HepG2 (cell line): ENCODE results near the gene SHC3. TPM values are rescaled to one million over a fixed set of nuclear protein-coding genes. Genes with fewer than 3 reads are reported as not detected.

Source experiments
- ATAC-seq: fragments of 200-7000 bp; cut with Tn5 transposase; 3 replicates; pipeline ENCODE4 v1.9.1; 2020; ENCODE audit warnings: mild to moderate bottlenecking, moderate library complexity
- BruUV-seq: library from RNA; stranded (reverse); fragments of 400-500 nt; replicated peaks from 2 replicates; lab custom pipeline; 2021; lab: Mats Ljungman, UMichigan
- CTCF ChIA-PET: fragments of 300-600 bp; formaldehyde crosslinking; extraction: SDS; loops from one replicate; lab custom pipeline; 2021; ENCODE audit warnings: low total read pairs, inconsistent platforms, low intra/inter-chr PET ratio; lab: Yijun Ruan, JAX
- POLR2A ChIA-PET: fragments of 350-600 bp; sonication (Branson Sonifier 250); formaldehyde crosslinking; loops from one replicate; lab custom pipeline; 2020; ENCODE audit warnings: antibody characterized with exemption, inconsistent platforms; lab: Yijun Ruan, JAX
- DNase-seq: peaks from one replicate; pipeline ENCODE4 v3.0.0-alpha.2; 2015; ENCODE audit warnings: low spot score
- FAIRE-seq: peaks from 3 replicates; lab custom pipeline; 2011; peaks lifted over from hg19 to GRCh38; lab: Jason Lieb, UNC
- H2AFZ ChIP-seq: one replicate; pipeline ENCODE4 v1.6.1; 2011; ENCODE audit warnings: low read length, inconsistent platforms
- H3K27ac ChIP-seq: fragments of 300-600 bp; 3 replicates; pipeline ENCODE4 v1.8.0; 2011; ENCODE audit warnings: mixed run types, mild to moderate bottlenecking, mixed read lengths, low read length, inconsistent platforms; ENCODE audit not compliant: insufficient read depth; ENCODE audit errors: extremely low read length
- H3K27me3 ChIP-seq, 2 experiments: fragments of 200-600 bp in 1 of 2; 2 replicates in 1 of 2; 3 replicates in 1 of 2; pipeline versions ENCODE4 v1.6.0 to v1.8.0; 2011; ENCODE audit warnings: low read length in 2 of 2, mild to moderate bottlenecking in 2 of 2, moderate library complexity in 2 of 2, inconsistent platforms in 1 of 2; ENCODE audit not compliant: insufficient read depth in 2 of 2, control insufficient read depth in 1 of 2
- H3K36me3 ChIP-seq, 2 experiments: fragments of 200-600 bp in 1 of 2; replicated peaks in 1 of 2; 2 replicates in 1 of 2; 3 replicates in 1 of 2; pipeline versions ENCODE4 v1.5.1 to v1.8.0; 2011; ENCODE audit warnings: low read length in 2 of 2, inconsistent platforms in 1 of 2; ENCODE audit not compliant: insufficient read depth in 2 of 2, control insufficient read depth in 1 of 2
- H3K4me1 ChIP-seq: 2 replicates; pipeline ENCODE4 v1.5.1; 2012; ENCODE audit warnings: low read length, inconsistent platforms; ENCODE audit not compliant: insufficient read depth
- H3K4me2 ChIP-seq: 2 replicates; pipeline ENCODE4 v1.6.0; 2011; ENCODE audit warnings: low read depth, low read length, inconsistent platforms
- H3K4me3 ChIP-seq, 3 experiments: fragments of 200-600 bp in 1 of 3; sonication (generic), shearing (Covaris generic) in 1 of 3; replicated peaks in 1 of 3; 2 replicates each; pipeline ENCODE4 v1.5.1; 2011 to 2016; ENCODE audit warnings: low read length in 3 of 3, inconsistent platforms in 2 of 3, low read depth in 2 of 3, mild to moderate bottlenecking in 2 of 3, control low read depth in 1 of 3, mixed read lengths in 1 of 3; ENCODE audit not compliant: insufficient read depth in 1 of 3
- H3K79me2 ChIP-seq: one replicate; pipeline ENCODE4 v1.6.1; 2011; ENCODE audit warnings: low read length, inconsistent platforms; ENCODE audit not compliant: insufficient read depth
- H3K9ac ChIP-seq: 2 replicates; pipeline ENCODE4 v1.6.0; 2011; ENCODE audit warnings: mild to moderate bottlenecking, low read depth, low read length, inconsistent platforms; ENCODE audit not compliant: insufficient read depth
- H3K9me3 ChIP-seq: 2 replicates; pipeline ENCODE4 v1.5.1; 2012; ENCODE audit warnings: mild to moderate bottlenecking, low read length
- H4K20me1 ChIP-seq: 2 replicates; pipeline ENCODE4 v1.6.0; 2011; ENCODE audit warnings: inconsistent platforms, mild to moderate bottlenecking, low read length, moderate library complexity; ENCODE audit not compliant: insufficient read depth
- ATF7 ChIP-seq, 2 experiments: fragments of 450-650 bp in 1 of 2; sonication (generic) in 1 of 2; formaldehyde crosslinking in 1 of 2; IDR thresholded peaks; 2 replicates each; pipeline versions ENCODE4 v1.4.0 to v1.6.1; 2016 to 2020; ENCODE audit warnings: antibody characterized with exemption in 1 of 2, mild to moderate bottlenecking in 1 of 2, missing genetic modification reagents in 1 of 2
- DBP ChIP-seq: sonication (generic); formaldehyde crosslinking; IDR thresholded peaks from 2 replicates; pipeline ENCODE4 v1.4.0; 2020; ENCODE audit warnings: missing genetic modification reagents; ENCODE audit errors: not compliant biosample characterization
- ESRRA ChIP-seq: sonication (generic); formaldehyde crosslinking; IDR thresholded peaks from 2 replicates; pipeline ENCODE4 v1.5.1; 2020; ENCODE audit warnings: mild to moderate bottlenecking, low read depth, missing genetic modification reagents
- ETV5 ChIP-seq: IDR thresholded peaks from 2 replicates; pipeline ENCODE4 v1.6.1; 2018; ENCODE audit warnings: missing biosample characterization, missing genetic modification reagents, inconsistent platforms, borderline replicate concordance
- FUBP1 ChIP-seq: sonication (generic); formaldehyde crosslinking; IDR thresholded peaks from 2 replicates; pipeline ENCODE4 v1.5.1; 2020; ENCODE audit warnings: missing genetic modification reagents, mild to moderate bottlenecking, borderline replicate concordance
- JARID2 ChIP-seq: sonication (generic); formaldehyde crosslinking; IDR thresholded peaks from 2 replicates; pipeline ENCODE4 v1.8.1; 2023; ENCODE audit warnings: missing genetic modification reagents, inconsistent platforms; ENCODE audit not compliant: insufficient replicate concordance
- LRRFIP1 ChIP-seq: sonication (generic); formaldehyde crosslinking; conservative IDR thresholded peaks from 2 replicates; pipeline ENCODE4 v1.4.0; 2020; ENCODE audit warnings: missing genetic modification reagents
- ZBTB8A ChIP-seq: sonication (generic); formaldehyde crosslinking; IDR thresholded peaks from 2 replicates; pipeline ENCODE4 v1.4.0; 2020; ENCODE audit warnings: mild to moderate bottlenecking, low read depth, missing genetic modification reagents, borderline replicate concordance
- ZMYM4 ChIP-seq: sonication (generic); formaldehyde crosslinking; IDR thresholded peaks from 2 replicates; pipeline ENCODE4 v1.8.1; 2023; ENCODE audit warnings: mild to moderate bottlenecking, missing genetic modification reagents
- ZNF550 ChIP-seq: sonication (generic); formaldehyde crosslinking; IDR thresholded peaks from 2 replicates; pipeline ENCODE4 v1.4.0; 2020; ENCODE audit warnings: mild to moderate bottlenecking, missing genetic modification reagents, borderline replicate concordance
- WGBS: methylation state at CpG from one replicate; pipeline ENCODE4 v1.1.6; 2017; ENCODE audit warnings: low lambda C conversion rate; 5-methylcytosine and 5-hydroxymethylcytosine counted together
- in situ Hi-C: cut with HindIII; loops from 2 replicates; pipeline ENCODE4 v1.10.0; 2017; ENCODE audit warnings: low pct_unique_long_range_greater_than_20kb; ENCODE audit not compliant: extremely low pct_ligation_motif_present
- intact Hi-C: fragments of 100-400 bp; cut with micrococcal nuclease; formaldehyde crosslinking; loops from one replicate; pipeline ENCODE4 v1.10.0; 2022; ENCODE audit not compliant: unreplicated experiment
- polyA plus RNA-seq, 8 experiments: library from polyadenylated mRNA; depleted of rRNA in 3 of 8; stranded (reverse) in 7 of 8; unstranded in 1 of 8; fragments of >200 nt; fragmentation: Illumina TruSeq in 4 of 8; extraction: Trizol in 4 of 8; gene quantifications; 2 replicates each; pipeline versions ENCODE4 v1.2.1 to v1.2.3, GENCODE V29; 2011 to 2016; ENCODE audit warnings: low read depth in 4 of 8, missing spikeins in 1 of 8, mixed read lengths in 1 of 8; ENCODE audit not compliant: insufficient read depth in 1 of 8
- total RNA-seq, 5 experiments: library from RNA; depleted of rRNA; stranded (reverse); fragments of >200 nt; fragmentation: Illumina TruSeq; extraction: Trizol; gene quantifications; 2 replicates each; pipeline ENCODE4 v1.2.3, GENCODE V29; 2016; ENCODE audit warnings: low read depth in 1 of 5
- TF ChIP-seq, protein P1 (sequence below): sonication (generic); formaldehyde crosslinking; IDR thresholded peaks from 2 replicates; pipeline ENCODE4 v1.9.0; 2021; ENCODE audit warnings: missing genetic modification reagents, mild to moderate bottlenecking, borderline replicate concordance
- TF ChIP-seq, protein P2 (sequence below): sonication (generic); formaldehyde crosslinking; IDR thresholded peaks from 2 replicates; pipeline ENCODE4 v1.8.0; 2022; ENCODE audit warnings: missing genetic modification reagents, mild to moderate bottlenecking, inconsistent platforms, borderline replicate concordance
- TF ChIP-seq, protein P3 (sequence below): sonication (generic); formaldehyde crosslinking; IDR thresholded peaks from 2 replicates; pipeline ENCODE4 v1.8.1; 2022; ENCODE audit warnings: mild to moderate bottlenecking, missing genetic modification reagents

SHC3 gene
- total and polyA plus RNA-seq, 2 of the 13 experiments (the other 11 are each of a cell fraction or from before 2014, with no cell fraction given): 0.09 to 0.89 TPM

DNA sequence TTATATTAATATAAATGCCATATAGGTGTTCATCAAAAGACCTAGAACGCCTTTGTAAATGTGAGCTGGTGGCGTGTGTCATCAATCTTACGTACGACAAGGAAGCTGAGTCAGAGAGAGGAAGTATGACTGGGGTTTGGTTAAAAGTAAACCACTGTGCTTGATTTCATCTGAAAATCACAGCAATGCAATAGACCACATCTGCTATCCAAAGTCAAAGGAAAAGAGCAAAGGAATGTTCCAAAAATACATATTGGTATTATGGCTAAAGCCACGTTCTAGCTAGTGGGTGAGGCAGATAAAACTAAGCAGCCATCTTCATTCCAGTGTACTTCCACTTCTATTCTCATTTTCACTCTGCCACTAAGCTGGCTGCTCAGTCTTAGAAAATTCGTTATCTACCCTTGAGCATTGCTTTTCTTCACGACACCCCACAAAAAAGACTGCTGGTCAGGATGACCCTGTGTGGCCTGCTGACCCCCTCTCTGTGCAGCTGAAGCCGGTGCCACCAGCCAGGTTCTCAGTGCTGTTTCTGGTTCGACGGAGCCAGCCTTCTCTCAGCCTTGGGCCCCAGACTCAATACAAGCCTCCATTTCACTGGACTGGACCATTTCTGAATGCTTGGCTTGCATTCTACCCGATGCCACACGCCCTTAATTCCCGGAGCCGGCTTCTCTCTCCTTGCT is 23.8 kb downstream of the SHC3 start:
- Histone ChIP-seq H4K20me1 (no peaks in the 10 kb centered on the region), H3K36me3 (no peaks in the 10 kb centered on the region), H3K4me2 (no peak overlapping the region), H3K27ac (no peak overlapping the region), H3K9me3 (no peaks in the 10 kb centered on the region), H2AFZ (no peak overlapping the region), H3K27me3 (no peaks in the 10 kb centered on the region), H3K4me3 (no peak overlapping the region), H3K4me1 (no peaks in the 10 kb centered on the region), H3K9ac (no peak overlapping the region), H3K79me2 (no peaks in the 10 kb centered on the region)
- ATAC-seq (no peak), FAIRE-seq (no peak), DNase-seq (no peak)
- WGBS: 55% methylated on average over 14 of the region's 14 CpGs
- BruUV-seq: no TSS peak
- ChIA-PET CTCF (no interaction called here), POLR2A (no interaction called here)
- in situ Hi-C loops: no loop called here
- intact Hi-C loops: no loop called here
- TF ChIP-seq ESRRA (no peak), ZMYM4 (CRISPR knock-in tag) (no peak), ZNF550 (no peak), LRRFIP1 (CRISPR knock-in tag) (no peak), JARID2 (CRISPR knock-in tag) (no peak), ZBTB8A (CRISPR knock-in tag) (no peak), FUBP1 (no peak), DBP (no peak), ATF7 (IDR thresholded peaks at IDR 0.05) (no peak), ATF7 (CRISPR knock-in tag; IDR thresholded peaks at IDR 0.05) (no peak), ETV5 (CRISPR knock-in tag) (no peak)
- TF ChIP-seq, protein P1, sequence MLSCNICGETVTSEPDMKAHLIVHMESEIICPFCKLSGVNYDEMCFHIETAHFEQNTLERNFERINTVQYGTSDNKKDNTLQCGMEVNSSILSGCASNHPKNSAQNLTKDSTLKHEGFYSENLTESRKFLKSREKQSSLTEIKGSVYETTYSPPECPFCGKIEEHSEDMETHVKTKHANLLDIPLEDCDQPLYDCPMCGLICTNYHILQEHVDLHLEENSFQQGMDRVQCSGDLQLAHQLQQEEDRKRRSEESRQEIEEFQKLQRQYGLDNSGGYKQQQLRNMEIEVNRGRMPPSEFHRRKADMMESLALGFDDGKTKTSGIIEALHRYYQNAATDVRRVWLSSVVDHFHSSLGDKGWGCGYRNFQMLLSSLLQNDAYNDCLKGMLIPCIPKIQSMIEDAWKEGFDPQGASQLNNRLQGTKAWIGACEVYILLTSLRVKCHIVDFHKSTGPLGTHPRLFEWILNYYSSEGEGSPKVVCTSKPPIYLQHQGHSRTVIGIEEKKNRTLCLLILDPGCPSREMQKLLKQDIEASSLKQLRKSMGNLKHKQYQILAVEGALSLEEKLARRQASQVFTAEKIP (CRISPR knock-in tag): no peak
- TF ChIP-seq, protein P2, sequence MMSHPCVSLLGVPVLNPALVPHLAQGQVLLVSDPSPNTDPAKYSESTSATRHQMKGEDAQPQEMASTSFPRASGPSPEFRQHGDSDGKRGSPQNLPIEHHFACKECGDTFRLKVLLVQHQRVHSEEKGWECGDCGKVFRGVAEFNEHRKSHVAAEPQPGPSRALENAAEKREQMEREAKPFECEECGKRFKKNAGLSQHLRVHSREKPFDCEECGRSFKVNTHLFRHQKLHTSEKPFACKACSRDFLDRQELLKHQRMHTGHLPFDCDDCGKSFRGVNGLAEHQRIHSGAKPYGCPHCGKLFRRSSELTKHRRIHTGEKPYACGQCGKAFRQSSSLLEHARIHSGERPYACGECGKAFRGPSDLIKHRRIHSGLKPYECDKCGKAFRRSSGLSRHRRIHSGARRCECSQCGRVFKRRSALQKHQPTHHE (CRISPR knock-in tag): no peak
- TF ChIP-seq, protein P3, sequence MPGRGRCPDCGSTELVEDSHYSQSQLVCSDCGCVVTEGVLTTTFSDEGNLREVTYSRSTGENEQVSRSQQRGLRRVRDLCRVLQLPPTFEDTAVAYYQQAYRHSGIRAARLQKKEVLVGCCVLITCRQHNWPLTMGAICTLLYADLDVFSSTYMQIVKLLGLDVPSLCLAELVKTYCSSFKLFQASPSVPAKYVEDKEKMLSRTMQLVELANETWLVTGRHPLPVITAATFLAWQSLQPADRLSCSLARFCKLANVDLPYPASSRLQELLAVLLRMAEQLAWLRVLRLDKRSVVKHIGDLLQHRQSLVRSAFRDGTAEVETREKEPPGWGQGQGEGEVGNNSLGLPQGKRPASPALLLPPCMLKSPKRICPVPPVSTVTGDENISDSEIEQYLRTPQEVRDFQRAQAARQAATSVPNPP (CRISPR knock-in tag): no peak
